Neural cell (in vitro differentiated cells): ENCODE results near the gene NLN.

Experiments used
- CTCF ChIP-seq: fragments of 450-650 bp; IDR thresholded peaks from 2 replicates; pipeline ENCODE4 v1.5.1; 2014; ENCODE audit warnings: antibody characterized with exemption, mild to moderate bottlenecking, moderate library complexity; ENCODE audit not compliant: poor library complexity, severe bottlenecking
- EP300 ChIP-seq: fragments of 450-650 bp; conservative IDR thresholded peaks from 2 replicates; pipeline ENCODE4 v1.6.1; 2014; ENCODE audit warnings: antibody characterized with exemption, mild to moderate bottlenecking, moderate library complexity; ENCODE audit not compliant: poor library complexity, severe bottlenecking
- EZH2 ChIP-seq: fragments of 200-600, 300-800 bp; shearing (Covaris generic), sonication (generic); IDR thresholded peaks from 2 replicates; pipeline ENCODE4 v1.6.1; 2014; ENCODE audit warnings: antibody characterized with exemption, low read length, borderline replicate concordance, mild to moderate bottlenecking; ENCODE audit not compliant: insufficient read depth, poor library complexity, severe bottlenecking
- MXI1 ChIP-seq: fragments of 450-650 bp; conservative IDR thresholded peaks from 2 replicates; pipeline ENCODE4 v1.6.1; 2014; ENCODE audit warnings: antibody characterized with exemption, mild to moderate bottlenecking; ENCODE audit not compliant: poor library complexity, severe bottlenecking
- POLR2AphosphoS5 ChIP-seq: IDR thresholded peaks from 2 replicates; pipeline ENCODE4 v1.6.1; 2012
- TAF1 ChIP-seq: IDR thresholded peaks from 2 replicates; pipeline ENCODE4 v1.6.1; 2012; ENCODE audit warnings: low read depth
- TF ChIP-seq, protein P1 (sequence below): IDR thresholded peaks from 2 replicates; pipeline ENCODE4 v1.6.1; 2012; ENCODE audit warnings: borderline replicate concordance

DNA sequence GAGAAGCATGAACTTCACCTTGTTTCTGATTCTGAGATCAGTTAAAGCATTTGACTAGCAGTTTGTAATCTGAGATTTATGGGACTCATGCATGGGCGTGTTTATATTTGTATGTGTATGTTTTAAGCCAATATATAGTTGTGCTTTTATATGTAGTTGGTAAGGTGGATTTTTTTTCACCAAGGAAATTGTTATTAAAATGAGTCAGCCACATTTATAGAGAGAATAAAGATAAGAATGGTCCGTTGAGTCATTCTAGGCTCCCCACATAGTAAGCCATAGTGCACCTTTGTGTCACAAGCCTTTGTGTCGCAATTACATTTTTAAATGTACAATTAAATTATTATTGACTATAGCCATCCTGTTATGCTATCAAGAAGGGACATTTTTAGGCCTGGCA, 89.0 kb downstream of the NLN start:
- no peak for TF ChIP-seq CTCF
- TF ChIP-seq MXI1: no peak
- TF ChIP-seq, protein P1, sequence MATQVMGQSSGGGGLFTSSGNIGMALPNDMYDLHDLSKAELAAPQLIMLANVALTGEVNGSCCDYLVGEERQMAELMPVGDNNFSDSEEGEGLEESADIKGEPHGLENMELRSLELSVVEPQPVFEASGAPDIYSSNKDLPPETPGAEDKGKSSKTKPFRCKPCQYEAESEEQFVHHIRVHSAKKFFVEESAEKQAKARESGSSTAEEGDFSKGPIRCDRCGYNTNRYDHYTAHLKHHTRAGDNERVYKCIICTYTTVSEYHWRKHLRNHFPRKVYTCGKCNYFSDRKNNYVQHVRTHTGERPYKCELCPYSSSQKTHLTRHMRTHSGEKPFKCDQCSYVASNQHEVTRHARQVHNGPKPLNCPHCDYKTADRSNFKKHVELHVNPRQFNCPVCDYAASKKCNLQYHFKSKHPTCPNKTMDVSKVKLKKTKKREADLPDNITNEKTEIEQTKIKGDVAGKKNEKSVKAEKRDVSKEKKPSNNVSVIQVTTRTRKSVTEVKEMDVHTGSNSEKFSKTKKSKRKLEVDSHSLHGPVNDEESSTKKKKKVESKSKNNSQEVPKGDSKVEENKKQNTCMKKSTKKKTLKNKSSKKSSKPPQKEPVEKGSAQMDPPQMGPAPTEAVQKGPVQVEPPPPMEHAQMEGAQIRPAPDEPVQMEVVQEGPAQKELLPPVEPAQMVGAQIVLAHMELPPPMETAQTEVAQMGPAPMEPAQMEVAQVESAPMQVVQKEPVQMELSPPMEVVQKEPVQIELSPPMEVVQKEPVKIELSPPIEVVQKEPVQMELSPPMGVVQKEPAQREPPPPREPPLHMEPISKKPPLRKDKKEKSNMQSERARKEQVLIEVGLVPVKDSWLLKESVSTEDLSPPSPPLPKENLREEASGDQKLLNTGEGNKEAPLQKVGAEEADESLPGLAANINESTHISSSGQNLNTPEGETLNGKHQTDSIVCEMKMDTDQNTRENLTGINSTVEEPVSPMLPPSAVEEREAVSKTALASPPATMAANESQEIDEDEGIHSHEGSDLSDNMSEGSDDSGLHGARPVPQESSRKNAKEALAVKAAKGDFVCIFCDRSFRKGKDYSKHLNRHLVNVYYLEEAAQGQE: no peak
- no peak for TF ChIP-seq POLR2AphosphoS5
- TF ChIP-seq EZH2: no peak
- no peak for TF ChIP-seq EP300
- no peak for TF ChIP-seq TAF1
